NCI-H748 (cell line): ENCODE measurements around the gene PTRH2.
"Not testable (repeated sequence)": the region's sequence is repeated elsewhere in the genome, so short reads cannot be mapped to it uniquely, and the experiment has no call there.

Experiments
- DNase-seq: peaks from one replicate; lab custom pipeline; 2025; ENCODE audit not compliant: unreplicated experiment; lab: John Stamatoyannopoulos, UW

Gene PTRH2

DNA sequence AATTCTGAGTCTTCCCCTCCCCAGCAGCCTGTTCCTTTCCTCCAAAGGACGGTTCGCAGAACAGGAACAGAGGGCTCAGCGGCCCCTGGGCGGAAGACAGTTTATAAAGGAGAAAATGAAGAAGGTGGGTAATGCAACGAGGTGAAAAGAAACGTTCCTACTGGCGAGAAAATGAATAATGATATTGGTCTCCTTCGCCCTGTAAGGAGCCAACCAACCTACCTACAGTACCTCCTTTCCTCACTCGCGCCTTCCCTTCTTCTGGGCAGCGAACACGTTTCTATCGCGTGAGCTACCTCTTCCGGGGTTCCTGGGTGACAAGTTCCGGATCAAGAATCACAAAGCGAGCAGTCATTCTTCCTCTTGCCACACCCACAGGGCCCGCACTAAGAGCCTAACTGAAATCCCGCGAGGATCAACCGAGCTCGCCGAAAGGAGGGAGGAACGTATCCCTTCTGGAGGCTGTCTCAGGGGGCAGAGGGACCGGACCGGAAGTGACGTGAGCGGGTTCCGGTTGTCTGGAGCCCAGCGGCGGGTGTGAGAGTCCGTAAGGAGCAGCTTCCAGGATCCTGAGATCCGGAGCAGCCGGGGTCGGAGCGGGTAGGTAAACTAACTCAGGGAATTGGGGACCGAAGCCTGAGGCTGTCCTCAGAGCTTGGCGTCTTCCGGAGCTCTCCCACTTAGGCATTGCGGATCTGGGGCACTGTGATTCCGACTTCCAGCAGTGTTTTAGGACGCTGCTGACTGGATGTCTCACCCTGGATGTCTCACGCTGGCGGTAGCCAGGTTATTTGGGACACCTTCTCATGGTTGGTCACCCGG is at the start of gene PTRH2, which contains the start of gene VMP1:
Gene PTRH2 (minus strand): TSS at position 282 of the 822 bp plus-strand sequence. CDS start 9,452 bp downstream, outside the sequence.
Gene VMP1 (plus strand): TSS at position 506 of the 822 bp plus-strand sequence. CDS start 23,793 bp downstream, outside the sequence.
- peak; percentile 100 for DNase-seq

DNA sequence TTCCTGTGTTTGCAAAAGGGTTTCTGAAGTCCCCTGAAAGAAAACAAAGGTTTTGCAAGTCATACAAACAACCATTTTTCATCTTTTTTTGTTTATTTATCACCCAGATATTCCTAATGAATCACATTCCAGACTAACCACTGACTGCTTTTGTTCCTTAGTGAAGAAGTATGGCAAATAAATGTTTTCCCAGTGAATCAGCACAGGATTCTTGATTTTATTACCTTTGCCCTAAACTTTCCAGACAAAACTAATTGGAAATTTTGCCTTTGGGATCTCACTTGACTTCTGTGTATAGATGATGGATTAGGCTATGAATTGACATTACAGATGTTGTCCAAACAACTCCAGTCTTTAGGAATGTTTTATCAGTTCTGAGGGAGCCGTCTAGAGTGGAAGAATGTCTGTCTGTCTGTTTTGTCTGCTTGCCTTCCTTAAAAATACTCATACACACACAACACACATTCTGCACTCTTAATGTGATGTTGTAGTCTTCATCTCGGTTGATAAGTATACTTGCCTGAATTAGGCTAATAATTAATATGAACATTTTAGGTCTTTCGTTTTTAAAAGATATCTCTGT is 49.1 kb upstream of the PTRH2 start:
- DNase-seq: no peak

- DNase-seq: not testable (repeated sequence)
These were observed 47.8 kb upstream of the PTRH2 start for GRCh38 chr17:59755069-59755468.

- DNase-seq: no peak
These were observed 47.3 kb upstream of the PTRH2 start for GRCh38 chr17:59754552-59754951.

- peak; percentile 78 for DNase-seq
These were observed 46.6 kb upstream of the PTRH2 start for GRCh38 chr17:59753522-59754467.

DNA sequence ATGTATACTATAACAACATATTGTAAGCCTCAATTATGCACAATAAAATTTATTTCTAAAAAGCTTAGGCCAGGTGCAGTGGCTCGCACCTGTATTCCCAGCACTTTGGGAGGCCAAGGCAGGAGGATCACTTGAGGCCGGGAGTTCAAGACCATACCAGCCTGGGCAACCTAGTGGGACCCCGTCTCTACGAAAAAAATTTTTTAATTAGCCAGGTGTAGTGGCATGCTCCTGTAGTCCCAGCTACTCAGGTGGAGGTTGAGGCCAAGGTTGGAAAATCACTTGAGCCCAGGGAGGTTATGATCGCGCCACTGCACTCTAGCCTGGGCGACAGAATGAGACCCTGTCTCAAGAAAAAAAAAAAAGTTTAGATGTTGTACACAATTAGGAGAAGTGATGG is 45.7 kb upstream of the PTRH2 start:
- no peak for DNase-seq

DNA sequence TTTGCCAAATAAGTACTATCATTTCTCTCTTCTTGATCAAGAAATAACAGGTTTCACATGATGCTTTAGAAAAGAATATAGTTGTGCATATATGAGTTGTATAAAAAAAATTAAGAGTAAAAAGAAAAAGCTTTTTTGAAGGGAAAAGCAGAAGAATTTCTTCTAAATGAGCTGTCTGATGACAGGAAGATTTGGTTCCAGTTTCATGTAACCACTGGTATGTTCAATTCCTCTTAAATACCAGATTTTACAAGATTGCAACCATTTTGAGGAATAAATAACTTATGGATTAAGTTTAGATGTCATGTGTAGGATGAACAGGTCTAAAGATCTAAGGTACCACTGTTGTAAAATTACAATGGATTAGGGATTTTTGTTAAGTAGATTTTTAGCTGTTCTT is 45.2 kb upstream of the PTRH2 start:
- DNase-seq: no peak

DNA sequence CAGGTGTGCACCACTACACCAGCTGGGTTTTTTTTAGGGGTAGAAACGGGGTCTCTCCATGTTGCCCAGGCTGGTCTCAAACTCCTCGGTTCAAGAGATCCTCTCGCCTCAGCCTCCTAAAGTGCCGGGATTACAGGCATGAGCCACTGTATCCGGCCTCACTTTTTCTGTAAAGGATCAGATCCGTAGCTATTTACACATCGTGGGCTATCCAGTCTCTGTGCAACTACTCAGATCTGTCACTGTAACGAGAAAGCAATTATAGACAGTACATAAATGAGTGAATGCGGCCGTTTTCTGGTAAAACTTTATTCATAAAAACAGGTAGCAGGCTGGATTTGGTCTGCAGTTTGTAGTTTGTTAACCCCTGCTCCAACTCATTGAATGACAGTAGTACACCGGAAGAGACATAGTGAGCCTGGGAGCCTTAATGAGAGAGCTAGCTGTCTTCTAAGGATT is 44.8 kb upstream of the PTRH2 start:
- no peak for DNase-seq

DNA sequence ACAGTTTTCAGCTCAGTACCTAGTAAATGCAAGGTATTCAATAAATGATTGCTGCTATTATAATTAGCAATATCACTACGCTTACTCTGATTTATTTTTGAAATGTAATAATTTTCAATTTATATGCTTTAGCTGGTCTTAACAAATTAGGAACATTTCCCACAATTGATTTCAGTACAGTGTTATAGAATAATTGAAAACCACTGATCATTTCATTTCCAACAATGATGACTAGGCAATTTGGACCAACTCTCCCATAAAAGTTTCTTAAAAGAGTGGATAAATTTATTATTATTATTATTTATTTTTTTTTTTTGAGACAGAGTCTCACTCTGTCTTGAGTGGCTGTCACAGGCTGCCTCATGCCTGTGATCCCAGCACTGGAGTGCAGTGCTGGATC is 41.4 kb upstream of the PTRH2 start:
- no peak for DNase-seq

DNA sequence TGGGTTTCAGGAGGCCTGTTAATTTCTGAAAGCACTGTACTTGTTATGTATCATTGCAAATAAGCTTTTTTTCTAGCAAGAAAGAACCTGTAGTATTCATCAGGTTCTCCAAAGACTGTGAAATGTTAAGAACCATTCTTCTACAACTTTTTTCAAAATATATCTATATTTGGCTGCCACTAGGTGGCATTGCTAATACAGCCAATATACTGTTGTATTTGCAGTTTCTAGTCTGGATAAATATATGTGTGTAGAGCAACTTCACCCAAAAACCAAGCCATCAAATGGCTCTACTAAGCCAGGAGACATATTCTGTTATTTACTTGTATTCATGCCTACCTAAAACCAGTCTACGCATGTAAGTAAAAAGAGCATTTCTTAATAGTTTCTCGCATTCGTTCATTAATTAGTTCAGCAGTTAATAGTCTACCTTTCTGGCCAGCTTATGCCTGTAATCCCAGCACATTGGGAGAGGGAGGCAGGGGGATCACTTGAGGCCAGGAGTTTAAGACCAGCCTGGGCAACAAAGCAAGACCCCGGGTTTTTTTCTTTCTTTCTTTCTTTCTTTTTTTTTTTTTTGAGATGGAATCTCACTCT is 39.7 kb upstream of the PTRH2 start:
- peak; percentile 45 for DNase-seq

GRCh38 chr17:59745040-59745439 is 37.8 kb upstream of the PTRH2 start:
- DNase-seq: no peak

DNA sequence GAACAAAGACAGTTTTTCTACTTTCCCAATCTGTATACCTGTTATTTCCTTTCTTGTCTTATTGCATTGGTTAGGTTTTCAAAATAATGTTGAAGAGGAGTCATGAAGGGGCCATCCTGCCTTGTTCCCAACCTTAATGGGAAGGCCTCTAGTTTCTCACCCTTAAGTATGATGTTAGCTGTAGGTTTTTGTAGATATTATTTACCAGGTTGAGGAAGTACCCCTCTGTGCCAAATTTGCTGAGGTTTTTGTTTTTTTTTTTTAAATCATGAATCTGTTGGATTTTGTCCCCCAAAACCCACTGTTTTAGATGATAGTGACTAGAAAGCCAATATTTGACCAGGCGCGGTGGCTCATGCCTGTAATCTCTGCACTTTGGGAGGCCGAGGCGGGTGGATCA is 36.6 kb upstream of the PTRH2 start:
- DNase-seq: no peak

GRCh38 chr17:59737324-59737723 is 30.1 kb upstream of the PTRH2 start:
- DNase-seq: no peak

GRCh38 chr17:59734226-59734625 is 27.0 kb upstream of the PTRH2 start:
- DNase-seq: no peak

GRCh38 chr17:59733697-59734096 is 26.5 kb upstream of the PTRH2 start:
- DNase-seq: no peak

GRCh38 chr17:59730268-59730834 is 23.1 kb upstream of the PTRH2 start:
- DNase-seq: no peak

- DNase-seq: no peak
These were observed 20.7 kb upstream of the PTRH2 start for GRCh38 chr17:59727817-59728533.

DNA sequence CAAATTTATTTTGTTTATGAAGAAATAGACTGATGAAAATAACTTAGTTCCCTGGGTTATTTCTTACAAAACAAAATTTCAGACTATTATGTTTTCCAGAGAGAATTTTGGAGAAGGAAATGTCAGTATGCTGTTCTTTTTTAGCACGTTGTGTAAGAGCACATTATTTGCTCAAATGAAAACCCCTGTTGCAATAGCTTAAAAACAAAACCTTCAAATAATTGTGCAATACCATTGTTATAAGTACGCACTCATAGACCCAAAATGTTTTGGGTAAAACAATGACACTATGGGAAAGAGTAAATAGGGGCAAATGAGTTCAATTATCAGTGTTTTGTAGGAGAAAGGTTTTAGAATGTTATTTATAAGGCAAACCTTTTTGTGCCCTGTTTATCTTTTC is 18.5 kb upstream of the PTRH2 start:
- no peak for DNase-seq

- no peak for DNase-seq
These were observed 16.4 kb upstream of the PTRH2 start for GRCh38 chr17:59723607-59724006.

DNA sequence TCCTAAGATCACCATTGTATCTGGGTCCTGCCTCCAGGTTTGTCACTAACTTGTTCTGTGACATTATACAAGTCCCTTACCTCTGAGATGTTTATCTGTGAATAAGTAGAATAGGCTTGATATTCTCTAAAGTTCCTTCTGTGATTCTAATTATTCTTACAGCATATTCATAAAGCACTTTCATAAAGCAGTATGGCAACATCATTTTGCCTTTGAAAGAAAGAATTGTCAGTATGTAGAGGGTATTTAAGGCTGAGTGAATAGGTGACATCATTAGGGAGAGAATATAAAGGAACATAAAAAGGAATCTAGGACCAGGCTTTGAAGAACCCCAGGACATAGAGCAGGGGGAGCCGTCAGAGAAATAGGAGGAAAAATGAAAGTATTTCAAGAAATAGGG is 15.8 kb upstream of the PTRH2 start:
- no peak for DNase-seq
